ENCODE results near the gene SMIM44.

The SMIM44 gene

GRCh38 chr19:3474614-3475013, 8.6 kb downstream of the SMIM44 start:
- no peak for DNase-seq (ENCODE audit: low read depth)
- H3K4me3 ChIP-seq (ENCODE audit: low read depth, low read length), result no peak overlapping the region
- TF ChIP-seq, protein P1, sequence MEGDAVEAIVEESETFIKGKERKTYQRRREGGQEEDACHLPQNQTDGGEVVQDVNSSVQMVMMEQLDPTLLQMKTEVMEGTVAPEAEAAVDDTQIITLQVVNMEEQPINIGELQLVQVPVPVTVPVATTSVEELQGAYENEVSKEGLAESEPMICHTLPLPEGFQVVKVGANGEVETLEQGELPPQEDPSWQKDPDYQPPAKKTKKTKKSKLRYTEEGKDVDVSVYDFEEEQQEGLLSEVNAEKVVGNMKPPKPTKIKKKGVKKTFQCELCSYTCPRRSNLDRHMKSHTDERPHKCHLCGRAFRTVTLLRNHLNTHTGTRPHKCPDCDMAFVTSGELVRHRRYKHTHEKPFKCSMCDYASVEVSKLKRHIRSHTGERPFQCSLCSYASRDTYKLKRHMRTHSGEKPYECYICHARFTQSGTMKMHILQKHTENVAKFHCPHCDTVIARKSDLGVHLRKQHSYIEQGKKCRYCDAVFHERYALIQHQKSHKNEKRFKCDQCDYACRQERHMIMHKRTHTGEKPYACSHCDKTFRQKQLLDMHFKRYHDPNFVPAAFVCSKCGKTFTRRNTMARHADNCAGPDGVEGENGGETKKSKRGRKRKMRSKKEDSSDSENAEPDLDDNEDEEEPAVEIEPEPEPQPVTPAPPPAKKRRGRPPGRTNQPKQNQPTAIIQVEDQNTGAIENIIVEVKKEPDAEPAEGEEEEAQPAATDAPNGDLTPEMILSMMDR (IDR thresholded peaks at IDR 0.05; ENCODE audit: low read depth, low read length, missing control alignments), result no peak

GRCh38 chr19:3474010-3474409, 9.2 kb downstream of the SMIM44 start:
- no peak overlapping the region for H3K4me3 ChIP-seq (ENCODE audit: low read depth, low read length)
- TF ChIP-seq, protein P1 (IDR thresholded peaks at IDR 0.05; ENCODE audit: low read depth, low read length, missing control alignments), result no peak
- no peak for DNase-seq (ENCODE audit: low read depth)

GRCh38 chr19:3471954-3472655, 11.1 kb downstream of the SMIM44 start:
- DNase-seq (ENCODE audit: low read depth), result no peak
- H3K4me3 ChIP-seq (ENCODE audit: low read depth, low read length), result no peak overlapping the region
- TF ChIP-seq, protein P1 (IDR thresholded peaks at IDR 0.05; ENCODE audit: low read depth, low read length, missing control alignments), result peak; percentile 67

DNA sequence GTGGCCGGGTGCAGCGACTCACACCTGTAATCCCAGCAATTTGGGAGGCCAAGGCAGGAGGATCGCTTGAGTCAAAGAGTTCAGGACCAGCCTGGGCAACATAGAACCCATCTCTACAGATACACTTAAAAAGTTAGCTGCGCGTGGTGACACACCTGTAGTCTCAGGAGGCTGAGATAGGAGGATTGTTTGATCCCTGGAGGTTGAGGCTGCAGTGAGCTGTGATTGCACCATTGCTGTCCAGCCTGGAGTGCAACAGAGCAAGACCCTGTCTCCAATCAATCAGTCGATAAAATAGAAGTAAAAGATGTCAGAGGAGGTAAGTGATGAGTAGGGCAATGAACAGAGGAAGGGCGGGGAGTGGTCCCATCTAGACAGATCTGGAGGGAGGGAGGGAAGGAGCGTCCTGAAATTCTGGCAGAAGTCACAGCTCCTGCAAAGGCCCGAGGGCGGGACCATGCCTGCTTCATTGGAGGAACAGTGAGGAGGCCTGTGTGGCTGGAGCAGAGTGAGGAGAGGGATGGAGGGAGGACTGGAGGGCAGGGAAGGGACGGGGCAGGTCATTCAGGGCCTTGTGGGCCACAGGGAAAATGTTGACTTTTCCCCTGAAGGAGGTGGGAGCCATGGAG, 12.6 kb downstream of the SMIM44 start:
- TF ChIP-seq, protein P1 (IDR thresholded peaks at IDR 0.05; ENCODE audit: low read depth, low read length, missing control alignments), result no peak
- no peak overlapping the region for H3K4me3 ChIP-seq (ENCODE audit: low read depth, low read length)
- DNase-seq (ENCODE audit: low read depth), result no peak

DNA sequence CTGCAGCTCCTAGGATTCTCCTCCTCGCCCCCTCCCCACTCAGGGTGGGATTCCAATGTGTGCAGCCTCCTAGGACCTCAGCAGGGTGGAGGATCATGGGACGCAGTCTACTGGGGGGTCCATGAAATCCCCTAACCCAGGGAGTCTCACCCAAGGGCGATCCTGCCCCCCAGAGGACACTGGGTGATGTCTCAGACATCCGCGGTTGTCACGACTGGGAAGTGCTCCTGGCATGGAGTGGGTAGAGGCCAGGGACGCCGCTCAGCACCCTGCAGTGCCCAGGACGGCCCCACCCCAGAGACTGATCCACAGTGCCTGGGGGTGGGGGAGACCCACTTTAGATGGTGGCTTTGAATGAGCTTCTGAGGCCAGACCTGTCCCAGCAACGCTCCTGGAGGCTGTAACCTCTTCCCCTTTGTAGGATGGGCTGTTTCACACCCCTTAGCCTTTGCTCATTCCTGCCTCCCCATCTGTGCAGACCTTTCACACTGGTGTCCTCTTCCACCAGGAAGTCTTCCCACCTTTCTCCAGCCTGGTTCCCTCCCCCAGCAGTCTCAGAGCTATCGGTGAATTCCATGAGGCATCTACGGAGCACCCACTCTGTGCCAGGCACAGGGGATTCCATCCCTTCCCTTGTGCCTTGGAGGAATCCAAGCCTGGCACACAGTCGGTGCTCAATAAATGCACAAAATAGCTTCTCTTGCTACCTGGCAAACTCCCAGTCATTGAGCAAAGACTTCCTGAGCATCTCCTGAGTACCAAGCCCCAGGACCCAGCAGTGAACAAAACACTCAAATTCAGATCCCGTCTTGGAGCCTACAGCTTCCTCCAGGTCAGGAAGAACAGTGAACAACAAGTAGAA, 13.4 kb downstream of the SMIM44 start:
- TF ChIP-seq, protein P1 (IDR thresholded peaks at IDR 0.05; ENCODE audit: low read depth, low read length, missing control alignments), result peak; percentile 10
- DNase-seq (ENCODE audit: low read depth), result no peak
- no peak overlapping the region for H3K4me3 ChIP-seq (ENCODE audit: low read depth, low read length)

GRCh38 chr19:3468211-3468610, 15.0 kb downstream of the SMIM44 start:
- H3K4me3 ChIP-seq (ENCODE audit: low read depth, low read length), result no peak overlapping the region
- TF ChIP-seq, protein P1 (IDR thresholded peaks at IDR 0.05; ENCODE audit: low read depth, low read length, missing control alignments), result no peak
- DNase-seq (ENCODE audit: low read depth), result no peak

Measured in GM12864 (cell line).